Measurements from ENCODE around the gene FOXA2. TPM values are rescaled to one million over a fixed set of nuclear protein-coding genes. Genes with fewer than 3 reads are reported as not detected.

The FOXA2 gene
- total and polyA plus RNA-seq, 2 of the 13 experiments (the other 11 are each of a cell fraction or from before 2014, with no cell fraction given) = 8.8 to 12.2 TPM

DNA sequence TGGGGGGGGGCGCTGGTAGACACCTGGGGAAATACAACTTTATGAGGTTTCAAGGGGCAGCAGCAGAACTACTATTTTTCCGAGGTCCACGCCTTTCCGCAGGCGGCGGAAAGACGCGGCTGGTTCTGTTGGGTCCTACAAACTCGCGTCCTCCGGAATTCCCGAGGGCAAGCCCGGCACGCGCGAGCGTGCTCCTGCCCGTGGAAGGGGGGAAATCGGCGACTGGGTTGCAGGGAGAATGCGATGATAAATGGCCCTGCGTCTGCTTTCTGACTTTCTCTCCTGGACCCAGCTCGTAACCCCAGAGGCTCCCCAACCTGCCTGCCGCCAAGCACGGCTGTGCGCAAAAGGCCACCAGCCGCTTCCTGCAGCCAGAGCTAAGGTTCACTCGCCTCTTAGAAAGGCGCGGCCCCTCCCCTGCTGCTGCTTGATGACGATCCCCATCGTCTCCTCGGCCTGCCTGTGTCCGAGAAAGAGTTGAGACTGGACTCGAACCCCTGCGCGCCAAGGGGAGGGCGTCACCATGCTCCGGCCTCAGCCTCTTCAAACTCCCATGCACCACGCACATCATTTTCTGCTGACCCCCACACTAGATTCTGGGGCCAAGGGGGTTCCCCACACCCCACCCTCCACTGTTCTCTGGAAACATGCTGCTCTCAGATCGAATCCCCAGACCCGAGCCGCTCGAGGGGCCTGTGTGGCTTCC, 6.7 kb downstream of the FOXA2 start (continued):
- TF ChIP-seq, protein P1, sequence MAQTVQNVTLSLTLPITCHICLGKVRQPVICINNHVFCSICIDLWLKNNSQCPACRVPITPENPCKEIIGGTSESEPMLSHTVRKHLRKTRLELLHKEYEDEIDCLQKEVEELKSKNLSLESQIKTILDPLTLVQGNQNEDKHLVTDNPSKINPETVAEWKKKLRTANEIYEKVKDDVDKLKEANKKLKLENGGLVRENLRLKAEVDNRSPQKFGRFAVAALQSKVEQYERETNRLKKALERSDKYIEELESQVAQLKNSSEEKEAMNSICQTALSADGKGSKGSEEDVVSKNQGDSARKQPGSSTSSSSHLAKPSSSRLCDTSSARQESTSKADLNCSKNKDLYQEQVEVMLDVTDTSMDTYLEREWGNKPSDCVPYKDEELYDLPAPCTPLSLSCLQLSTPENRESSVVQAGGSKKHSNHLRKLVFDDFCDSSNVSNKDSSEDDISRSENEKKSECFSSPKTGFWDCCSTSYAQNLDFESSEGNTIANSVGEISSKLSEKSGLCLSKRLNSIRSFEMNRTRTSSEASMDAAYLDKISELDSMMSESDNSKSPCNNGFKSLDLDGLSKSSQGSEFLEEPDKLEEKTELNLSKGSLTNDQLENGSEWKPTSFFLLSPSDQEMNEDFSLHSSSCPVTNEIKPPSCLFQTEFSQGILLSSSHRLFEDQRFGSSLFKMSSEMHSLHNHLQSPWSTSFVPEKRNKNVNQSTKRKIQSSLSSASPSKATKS (CRISPR knock-in tag; IDR thresholded peaks at IDR 0.05) = no peak
- TF ChIP-seq, protein P2, sequence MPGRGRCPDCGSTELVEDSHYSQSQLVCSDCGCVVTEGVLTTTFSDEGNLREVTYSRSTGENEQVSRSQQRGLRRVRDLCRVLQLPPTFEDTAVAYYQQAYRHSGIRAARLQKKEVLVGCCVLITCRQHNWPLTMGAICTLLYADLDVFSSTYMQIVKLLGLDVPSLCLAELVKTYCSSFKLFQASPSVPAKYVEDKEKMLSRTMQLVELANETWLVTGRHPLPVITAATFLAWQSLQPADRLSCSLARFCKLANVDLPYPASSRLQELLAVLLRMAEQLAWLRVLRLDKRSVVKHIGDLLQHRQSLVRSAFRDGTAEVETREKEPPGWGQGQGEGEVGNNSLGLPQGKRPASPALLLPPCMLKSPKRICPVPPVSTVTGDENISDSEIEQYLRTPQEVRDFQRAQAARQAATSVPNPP (CRISPR knock-in tag; IDR thresholded peaks at IDR 0.05) = no peak
- TF ChIP-seq ZBTB20 (CRISPR knock-in tag; IDR thresholded peaks at IDR 0.05; ENCODE audit: borderline replicate concordance, low read depth) (no peak; the same call in 1 of the 2 replicates), ZEB1 (IDR thresholded peaks at IDR 0.05; ENCODE audit: insufficient replicate concordance, low read depth) (no peak), KDM3A (CRISPR knock-in tag; IDR thresholded peaks at IDR 0.05; ENCODE audit: low read depth) (no peak), JDP2 (CRISPR knock-in tag; IDR thresholded peaks at IDR 0.05; ENCODE audit: borderline replicate concordance) (no peak; the same call in 1 of the 2 replicates), ZNF160 (CRISPR knock-in tag; IDR thresholded peaks at IDR 0.05) (no peak), SRF (IDR thresholded peaks at IDR 0.05; ENCODE audit: low read depth, low read length) (no peak), ZNF207 (IDR thresholded peaks at IDR 0.05; ENCODE audit: borderline replicate concordance) (no peak), NR2F2 (IDR thresholded peaks at IDR 0.05; ENCODE audit: borderline replicate concordance, low read depth) (peak; percentile 32; the same call in 1 of the 2 replicates)
- TF ChIP-seq, protein P3, sequence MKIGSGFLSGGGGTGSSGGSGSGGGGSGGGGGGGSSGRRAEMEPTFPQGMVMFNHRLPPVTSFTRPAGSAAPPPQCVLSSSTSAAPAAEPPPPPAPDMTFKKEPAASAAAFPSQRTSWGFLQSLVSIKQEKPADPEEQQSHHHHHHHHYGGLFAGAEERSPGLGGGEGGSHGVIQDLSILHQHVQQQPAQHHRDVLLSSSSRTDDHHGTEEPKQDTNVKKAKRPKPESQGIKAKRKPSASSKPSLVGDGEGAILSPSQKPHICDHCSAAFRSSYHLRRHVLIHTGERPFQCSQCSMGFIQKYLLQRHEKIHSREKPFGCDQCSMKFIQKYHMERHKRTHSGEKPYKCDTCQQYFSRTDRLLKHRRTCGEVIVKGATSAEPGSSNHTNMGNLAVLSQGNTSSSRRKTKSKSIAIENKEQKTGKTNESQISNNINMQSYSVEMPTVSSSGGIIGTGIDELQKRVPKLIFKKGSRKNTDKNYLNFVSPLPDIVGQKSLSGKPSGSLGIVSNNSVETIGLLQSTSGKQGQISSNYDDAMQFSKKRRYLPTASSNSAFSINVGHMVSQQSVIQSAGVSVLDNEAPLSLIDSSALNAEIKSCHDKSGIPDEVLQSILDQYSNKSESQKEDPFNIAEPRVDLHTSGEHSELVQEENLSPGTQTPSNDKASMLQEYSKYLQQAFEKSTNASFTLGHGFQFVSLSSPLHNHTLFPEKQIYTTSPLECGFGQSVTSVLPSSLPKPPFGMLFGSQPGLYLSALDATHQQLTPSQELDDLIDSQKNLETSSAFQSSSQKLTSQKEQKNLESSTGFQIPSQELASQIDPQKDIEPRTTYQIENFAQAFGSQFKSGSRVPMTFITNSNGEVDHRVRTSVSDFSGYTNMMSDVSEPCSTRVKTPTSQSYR (CRISPR knock-in tag; IDR thresholded peaks at IDR 0.05; ENCODE audit: borderline replicate concordance) = peak; percentile 3; the same call in 1 of the 2 replicates
- TF ChIP-seq, protein P4, sequence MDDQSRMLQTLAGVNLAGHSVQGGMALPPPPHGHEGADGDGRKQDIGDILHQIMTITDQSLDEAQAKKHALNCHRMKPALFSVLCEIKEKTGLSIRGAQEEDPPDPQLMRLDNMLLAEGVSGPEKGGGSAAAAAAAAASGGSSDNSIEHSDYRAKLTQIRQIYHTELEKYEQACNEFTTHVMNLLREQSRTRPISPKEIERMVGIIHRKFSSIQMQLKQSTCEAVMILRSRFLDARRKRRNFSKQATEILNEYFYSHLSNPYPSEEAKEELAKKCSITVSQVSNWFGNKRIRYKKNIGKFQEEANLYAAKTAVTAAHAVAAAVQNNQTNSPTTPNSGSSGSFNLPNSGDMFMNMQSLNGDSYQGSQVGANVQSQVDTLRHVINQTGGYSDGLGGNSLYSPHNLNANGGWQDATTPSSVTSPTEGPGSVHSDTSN (CRISPR knock-in tag; IDR thresholded peaks at IDR 0.05; ENCODE audit: borderline replicate concordance) = no peak
- TF ChIP-seq, protein P5, sequence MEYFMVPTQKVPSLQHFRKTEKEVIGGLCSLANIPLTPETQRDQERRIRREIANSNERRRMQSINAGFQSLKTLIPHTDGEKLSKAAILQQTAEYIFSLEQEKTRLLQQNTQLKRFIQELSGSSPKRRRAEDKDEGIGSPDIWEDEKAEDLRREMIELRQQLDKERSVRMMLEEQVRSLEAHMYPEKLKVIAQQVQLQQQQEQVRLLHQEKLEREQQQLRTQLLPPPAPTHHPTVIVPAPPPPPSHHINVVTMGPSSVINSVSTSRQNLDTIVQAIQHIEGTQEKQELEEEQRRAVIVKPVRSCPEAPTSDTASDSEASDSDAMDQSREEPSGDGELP (IDR thresholded peaks at IDR 0.05; ENCODE audit: borderline replicate concordance, low read depth) = no peak; the same call in 1 of the 2 replicates
- TF ChIP-seq, protein P6, sequence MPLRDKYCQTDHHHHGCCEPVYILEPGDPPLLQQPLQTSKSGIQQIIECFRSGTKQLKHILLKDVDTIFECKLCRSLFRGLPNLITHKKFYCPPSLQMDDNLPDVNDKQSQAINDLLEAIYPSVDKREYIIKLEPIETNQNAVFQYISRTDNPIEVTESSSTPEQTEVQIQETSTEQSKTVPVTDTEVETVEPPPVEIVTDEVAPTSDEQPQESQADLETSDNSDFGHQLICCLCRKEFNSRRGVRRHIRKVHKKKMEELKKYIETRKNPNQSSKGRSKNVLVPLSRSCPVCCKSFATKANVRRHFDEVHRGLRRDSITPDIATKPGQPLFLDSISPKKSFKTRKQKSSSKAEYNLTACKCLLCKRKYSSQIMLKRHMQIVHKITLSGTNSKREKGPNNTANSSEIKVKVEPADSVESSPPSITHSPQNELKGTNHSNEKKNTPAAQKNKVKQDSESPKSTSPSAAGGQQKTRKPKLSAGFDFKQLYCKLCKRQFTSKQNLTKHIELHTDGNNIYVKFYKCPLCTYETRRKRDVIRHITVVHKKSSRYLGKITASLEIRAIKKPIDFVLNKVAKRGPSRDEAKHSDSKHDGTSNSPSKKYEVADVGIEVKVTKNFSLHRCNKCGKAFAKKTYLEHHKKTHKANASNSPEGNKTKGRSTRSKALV (CRISPR knock-in tag; IDR thresholded peaks at IDR 0.05) = no peak; the same call in none of the 2 replicates
- TF ChIP-seq, protein P7, sequence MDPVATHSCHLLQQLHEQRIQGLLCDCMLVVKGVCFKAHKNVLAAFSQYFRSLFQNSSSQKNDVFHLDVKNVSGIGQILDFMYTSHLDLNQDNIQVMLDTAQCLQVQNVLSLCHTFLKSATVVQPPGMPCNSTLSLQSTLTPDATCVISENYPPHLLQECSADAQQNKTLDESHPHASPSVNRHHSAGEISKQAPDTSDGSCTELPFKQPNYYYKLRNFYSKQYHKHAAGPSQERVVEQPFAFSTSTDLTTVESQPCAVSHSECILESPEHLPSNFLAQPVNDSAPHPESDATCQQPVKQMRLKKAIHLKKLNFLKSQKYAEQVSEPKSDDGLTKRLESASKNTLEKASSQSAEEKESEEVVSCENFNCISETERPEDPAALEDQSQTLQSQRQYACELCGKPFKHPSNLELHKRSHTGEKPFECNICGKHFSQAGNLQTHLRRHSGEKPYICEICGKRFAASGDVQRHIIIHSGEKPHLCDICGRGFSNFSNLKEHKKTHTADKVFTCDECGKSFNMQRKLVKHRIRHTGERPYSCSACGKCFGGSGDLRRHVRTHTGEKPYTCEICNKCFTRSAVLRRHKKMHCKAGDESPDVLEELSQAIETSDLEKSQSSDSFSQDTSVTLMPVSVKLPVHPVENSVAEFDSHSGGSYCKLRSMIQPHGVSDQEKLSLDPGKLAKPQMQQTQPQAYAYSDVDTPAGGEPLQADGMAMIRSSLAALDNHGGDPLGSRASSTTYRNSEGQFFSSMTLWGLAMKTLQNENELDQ (CRISPR knock-in tag; IDR thresholded peaks at IDR 0.05; ENCODE audit: borderline replicate concordance) = no peak
